Tibial artery (tissue), 4 donors: ENCODE measurements around the gene TCHHL1.
A peak's percentile ranks its signal among the peaks of the same experiment; 100 is the strongest.

Experiments
- DNase-seq, 2 donors: peaks; one replicate each; pipeline ENCODE4 v3.0.0-alpha.2; 2019
- H3K27ac ChIP-seq, 2 donors: fragments of 200-600 bp; sonication (generic) in 1 of 2; 1 replicate in 1 of 2; 2 replicates in 1 of 2; pipeline ENCODE4 v1.5.1; 2018 to 2019; ENCODE audit warnings: mild to moderate bottlenecking in 1 of 2
- H3K27me3 ChIP-seq, 2 donors: fragments of 200-600 bp; sonication (generic) in 1 of 2; one replicate each; pipeline versions ENCODE4 v1.5.1 to v1.6.0; 2016 to 2019
- H3K36me3 ChIP-seq, 3 donors: fragments of 200-600 bp; sonication (generic) in 2 of 3; one replicate each; pipeline ENCODE4 v1.5.1; 2016 to 2019; ENCODE audit warnings: mild to moderate bottlenecking in 2 of 3
- H3K4me1 ChIP-seq, 4 donors: fragments of 200-600 bp; sonication (generic) in 2 of 4; 1 replicate in 3 of 4; 2 replicates in 1 of 4; pipeline ENCODE4 v1.5.1; 2016 to 2019
- H3K4me3 ChIP-seq, 2 donors: fragments of 200-600 bp; sonication (generic) in 1 of 2; 1 replicate in 1 of 2; 2 replicates in 1 of 2; pipeline ENCODE4 v1.5.1; 2018 to 2019; ENCODE audit warnings: mild to moderate bottlenecking in 2 of 2
- H3K9me3 ChIP-seq, 3 donors: fragments of 200-600 bp; sonication (generic) in 1 of 3; one replicate each; pipeline ENCODE4 v1.5.1; 2016 to 2019
- CTCF ChIP-seq, 2 experiments: fragments of 200-600 bp in 1 of 2; fragments of 450-650 bp in 1 of 2; IDR thresholded peaks; one replicate each; pipeline ENCODE4 v1.5.1; 2017 to 2019; ENCODE audit warnings: antibody characterized with exemption in 2 of 2, mild to moderate bottlenecking in 1 of 2, moderate library complexity in 1 of 2
- intact Hi-C: fragments of 100-400 bp; cut with DNase I; formaldehyde crosslinking; loops from one replicate; pipeline ENCODE4 v1.15.0; 2023; ENCODE audit warnings: low total_unique reads

The TCHHL1 gene

GRCh38 chr1:152110860-152111514 is 22.1 kb upstream of the TCHHL1 start:
- TF ChIP-seq CTCF (IDR thresholded peaks at IDR 0.05) = no peak
- H3K4me3 ChIP-seq = peak overlapping the region; percentile 46 to 58
- peaks cover 0 to 12% (median 12%) of the 10 kb centered on the region in 3 donors for H3K9me3 ChIP-seq
- no peak overlapping the region for H3K27ac ChIP-seq
- DNase-seq = no peak
- no peaks in the 10 kb centered on the region for H3K36me3 ChIP-seq
- peaks cover 0 to 47% (median 34%) of the 10 kb centered on the region in 4 donors for H3K4me1 ChIP-seq
- peaks cover 0 to 76% of the 10 kb centered on the region in 2 donors for H3K27me3 ChIP-seq
- intact Hi-C loops = no loop called here

- peak in 1 of 2 donors; percentile 65 for DNase-seq
- Histone ChIP-seq H3K36me3 (no peaks in the 10 kb centered on the region), H3K27ac (no peak overlapping the region), H3K4me1 (peaks cover 0 to 47% (median 34%) of the 10 kb centered on the region in 4 donors), H3K27me3 (peaks cover 0 to 76% of the 10 kb centered on the region in 2 donors), H3K4me3 (peak overlapping the region; percentile 46 to 58), H3K9me3 (peaks cover 0 to 12% (median 12%) of the 10 kb centered on the region in 3 donors)
- TF ChIP-seq CTCF (IDR thresholded peaks at IDR 0.05) = no peak
- intact Hi-C loops = no loop called here
Measured at GRCh38 chr1:152110365-152110859, 21.5 kb upstream of the TCHHL1 start.

DNA sequence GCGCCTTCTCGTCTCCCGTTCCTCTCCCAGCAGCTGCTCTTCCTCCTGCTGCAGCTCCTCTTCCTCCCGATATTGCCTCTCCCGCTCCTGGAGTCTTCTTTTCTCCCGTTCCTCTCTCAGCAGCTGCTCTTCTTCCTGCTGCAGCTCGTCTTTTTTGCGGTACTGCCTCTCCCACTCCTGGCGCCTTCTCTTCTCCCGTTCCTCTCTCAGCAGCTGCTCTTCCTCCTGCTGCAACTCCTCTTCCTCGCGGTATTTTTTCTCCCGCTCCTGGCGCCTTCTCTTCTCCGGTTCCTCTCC is 21.1 kb upstream of the TCHHL1 start:
- H3K4me1 ChIP-seq = peaks cover 0 to 47% (median 34%) of the 10 kb centered on the region in 4 donors
- H3K27me3 ChIP-seq = peaks cover 0 to 81% of the 10 kb centered on the region in 2 donors
- intact Hi-C loops = no loop called here
- no peak for DNase-seq
- H3K4me3 ChIP-seq = peak overlapping the region; percentile 46 to 58
- H3K27ac ChIP-seq = no peak overlapping the region
- peaks cover 0 to 12% (median 12%) of the 10 kb centered on the region in 3 donors for H3K9me3 ChIP-seq
- no peaks in the 10 kb centered on the region for H3K36me3 ChIP-seq
- no peak for TF ChIP-seq CTCF (IDR thresholded peaks at IDR 0.05)

DNA sequence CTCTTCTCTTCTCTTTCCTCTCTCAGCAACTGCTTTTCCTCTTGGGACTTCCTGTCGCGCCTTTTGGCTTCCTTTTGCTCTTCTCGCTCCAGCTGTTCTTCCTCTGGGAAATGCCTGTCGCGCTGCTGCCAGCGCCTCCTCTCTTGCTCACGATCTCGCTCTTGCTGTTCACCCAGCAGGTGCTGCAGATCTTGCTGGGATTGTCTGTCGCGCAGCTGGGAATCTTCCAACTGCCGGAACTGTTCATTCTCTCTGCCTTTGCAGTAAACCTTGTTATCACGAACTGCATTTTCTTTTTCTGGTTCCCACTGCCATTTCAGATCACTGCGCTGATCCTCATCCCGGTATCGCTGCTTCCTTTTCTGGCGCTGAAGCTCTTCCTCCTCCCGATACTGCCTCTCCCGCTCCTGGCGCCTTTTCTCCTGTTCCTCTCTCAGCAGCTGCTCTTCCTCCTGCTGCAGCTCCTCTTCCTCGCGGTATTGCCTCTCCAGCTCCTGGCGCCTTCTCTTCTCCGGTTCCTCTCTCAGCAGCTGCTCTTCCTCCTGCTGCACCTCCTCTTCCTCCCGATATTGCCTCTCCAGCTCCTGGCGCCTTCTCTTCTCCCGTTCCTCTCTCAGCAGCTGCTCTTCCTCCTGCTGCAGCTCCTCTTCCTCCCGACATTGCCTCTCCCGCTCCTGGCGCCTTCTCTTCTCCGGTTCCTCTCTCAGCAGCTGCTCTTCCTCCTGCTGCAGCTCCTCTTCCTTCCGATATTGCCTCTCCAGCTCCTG is 20.6 kb upstream of the TCHHL1 start:
- Histone ChIP-seq H3K9me3 (peaks cover 0 to 12% (median 12%) of the 10 kb centered on the region in 3 donors), H3K4me1 (peaks cover 0 to 47% (median 34%) of the 10 kb centered on the region in 4 donors)
- TF ChIP-seq CTCF (IDR thresholded peaks at IDR 0.05) = no peak

GRCh38 chr1:152108882-152109222 is 20.0 kb upstream of the TCHHL1 start:
- peaks cover 0 to 87% of the 10 kb centered on the region in 2 donors for H3K27me3 ChIP-seq

More for the DNA sequence above, 20.6 kb upstream of the TCHHL1 start:
- Histone ChIP-seq H3K4me3 (peak overlapping the region; percentile 46 to 58), H3K27me3 (peaks cover 0 to 86% of the 10 kb centered on the region in 2 donors), H3K27ac (no peak overlapping the region), H3K36me3 (no peaks in the 10 kb centered on the region)
- intact Hi-C loops = no loop called here
- no peak for DNase-seq

More at GRCh38 chr1:152108882-152109222, 20.0 kb upstream of the TCHHL1 start:
- no peak for DNase-seq
- no peak overlapping the region for H3K27ac ChIP-seq
- intact Hi-C loops = no loop called here
- H3K9me3 ChIP-seq = peaks cover 0 to 12% (median 12%) of the 10 kb centered on the region in 3 donors
- no peaks in the 10 kb centered on the region for H3K36me3 ChIP-seq
- TF ChIP-seq CTCF (IDR thresholded peaks at IDR 0.05) = no peak
- peak overlapping the region in 1 of 2 donors; percentile 24 for H3K4me3 ChIP-seq
- peaks cover 0 to 47% (median 34%) of the 10 kb centered on the region in 4 donors for H3K4me1 ChIP-seq
